OCI-LY3 (cell line): ENCODE results near the gene NARF.

ENCODE experiments used
- H2AFZ ChIP-seq: fragments of 200-600, 300-600 bp; shearing (Covaris generic); 2 replicates; pipeline ENCODE4 v1.6.0; 2014; ENCODE audit warnings: antibody characterized with exemption, low read depth, low read length
- H3K27ac ChIP-seq: fragments of 200-600, 300-600 bp; sonication (generic); 2 replicates; pipeline ENCODE4 v1.5.1; 2014; ENCODE audit warnings: mild to moderate bottlenecking, low read length, moderate library complexity, mixed read lengths
- H3K27me3 ChIP-seq: fragments of 200-600, 300-600 bp; sonication (generic); 2 replicates; pipeline ENCODE4 v1.6.1; 2014; ENCODE audit warnings: low read depth, low read length, mixed read lengths
- H3K36me3 ChIP-seq: fragments of 200-600, 300-600 bp; sonication (generic); replicated peaks from 2 replicates; pipeline ENCODE3; 2014; ENCODE audit warnings: low read depth, low read length, mixed read lengths
- H3K4me1 ChIP-seq: fragments of 300-600, 200-600 bp; sonication (generic); 2 replicates; pipeline ENCODE4 v1.6.1; 2014; ENCODE audit warnings: low read length, mixed read lengths
- H3K4me2 ChIP-seq: fragments of 200-600, 300-600 bp; sonication (generic); 2 replicates; pipeline ENCODE4 v1.6.1; 2014; ENCODE audit warnings: low read length, mixed read lengths
- H3K4me3 ChIP-seq: fragments of 300-600, 200-600 bp; sonication (generic); 2 replicates; pipeline ENCODE4 v1.5.1; 2014; ENCODE audit warnings: antibody characterized with exemption, mild to moderate bottlenecking, low read length, moderate library complexity
- H3K79me2 ChIP-seq: fragments of 300-600, 200-600 bp; shearing (Covaris generic); 2 replicates; pipeline ENCODE4 v1.6.1; 2014; ENCODE audit warnings: mild to moderate bottlenecking, low read length, mixed read lengths
- H3K9ac ChIP-seq: fragments of 300-600, 200-600 bp; shearing (Covaris generic); 2 replicates; pipeline ENCODE4 v1.6.0; 2014; ENCODE audit warnings: mild to moderate bottlenecking, low read length, moderate library complexity
- H3K9me3 ChIP-seq: fragments of 200-600, 300-600 bp; shearing (Covaris generic); 2 replicates; pipeline ENCODE4 v1.6.1; 2014; ENCODE audit warnings: low read length, mixed read lengths; ENCODE audit not compliant: insufficient read depth
- H4K20me1 ChIP-seq: fragments of 200-600, 300-600 bp; sonication (generic); 2 replicates; pipeline ENCODE4 v1.6.1; 2016; ENCODE audit warnings: low read length, mixed read lengths; ENCODE audit not compliant: insufficient read depth
- CTCF ChIP-seq: fragments of 200-600, 300-600 bp; sonication (generic); IDR thresholded peaks from 2 replicates; pipeline ENCODE4 v1.5.1; 2014; ENCODE audit warnings: antibody characterized with exemption, low read length, low read depth
- EZH2phosphoT487 ChIP-seq: fragments of 200-600 bp; shearing (Covaris generic); IDR thresholded peaks from 2 replicates; pipeline ENCODE4 v1.6.1; 2018; ENCODE audit warnings: antibody characterized with exemption, mixed run types, low read depth

NARF gene

GRCh38 chr17:82412535-82413520 lies 45.7 kb upstream of the NARF start:
- no peak overlapping the region for H3K4me3 ChIP-seq
- no peaks in the 10 kb centered on the region for H3K9me3 ChIP-seq
- H3K9ac ChIP-seq = no peak overlapping the region
- no peaks in the 10 kb centered on the region for H3K79me2 ChIP-seq
- peaks cover 13% of the 10 kb centered on the region for H4K20me1 ChIP-seq
- TF ChIP-seq CTCF = no peak
- TF ChIP-seq EZH2phosphoT487 = no peak
- H3K27ac ChIP-seq = no peak overlapping the region
- peaks cover 9% of the 10 kb centered on the region for H3K4me1 ChIP-seq
- H3K36me3 ChIP-seq = no peaks in the 10 kb centered on the region
- H2AFZ ChIP-seq = no peak overlapping the region
- no peaks in the 10 kb centered on the region for H3K27me3 ChIP-seq
- no peak overlapping the region for H3K4me2 ChIP-seq

DNA sequence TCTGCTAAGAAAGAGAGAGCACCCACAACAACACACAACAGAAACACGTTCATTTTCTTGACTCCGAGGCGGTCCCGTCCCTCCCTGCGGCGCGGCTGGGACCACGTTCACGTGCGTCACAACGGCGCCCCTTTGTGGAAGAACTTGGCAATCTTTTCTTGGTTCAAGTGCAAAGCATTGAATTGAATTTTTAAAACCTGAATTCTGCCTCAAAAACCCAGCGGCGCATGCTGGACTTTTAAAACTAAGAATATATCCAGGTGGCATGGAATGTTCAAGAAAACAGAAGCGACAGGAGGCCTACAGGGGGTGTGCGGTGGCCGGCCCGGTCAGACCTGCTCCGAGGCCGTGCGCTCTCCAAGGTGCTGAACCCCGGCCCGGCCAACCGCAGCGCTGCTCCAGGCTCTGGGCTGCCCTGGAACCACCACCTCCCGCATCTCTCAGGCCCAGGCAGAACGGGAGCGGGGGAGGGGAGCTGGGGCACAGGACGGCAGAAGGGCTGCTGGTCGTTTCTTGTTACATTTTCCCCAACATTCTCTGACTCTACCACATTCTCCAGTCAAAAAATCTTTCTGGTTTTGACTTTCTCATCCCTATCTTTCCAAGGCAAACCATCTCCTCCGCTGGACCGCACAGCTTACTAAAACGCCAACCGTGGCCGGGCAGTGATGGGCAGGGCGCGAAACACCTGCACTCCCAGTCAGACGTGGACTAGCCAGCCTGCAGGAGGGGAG lies 43.8 kb upstream of the NARF start:
- Histone ChIP-seq H3K4me2 (peak overlapping the region; percentile 40), H3K27me3 (no peaks in the 10 kb centered on the region), H3K9ac (no peak overlapping the region), H3K79me2 (no peaks in the 10 kb centered on the region), H3K9me3 (no peaks in the 10 kb centered on the region), H3K36me3 (no peaks in the 10 kb centered on the region), H3K4me3 (no peak overlapping the region), H3K27ac (no peak overlapping the region), H4K20me1 (peaks cover 14% of the 10 kb centered on the region), H2AFZ (no peak overlapping the region), H3K4me1 (peaks cover 13% of the 10 kb centered on the region)
- TF ChIP-seq EZH2phosphoT487 = no peak
- TF ChIP-seq CTCF = peak; percentile 98

DNA sequence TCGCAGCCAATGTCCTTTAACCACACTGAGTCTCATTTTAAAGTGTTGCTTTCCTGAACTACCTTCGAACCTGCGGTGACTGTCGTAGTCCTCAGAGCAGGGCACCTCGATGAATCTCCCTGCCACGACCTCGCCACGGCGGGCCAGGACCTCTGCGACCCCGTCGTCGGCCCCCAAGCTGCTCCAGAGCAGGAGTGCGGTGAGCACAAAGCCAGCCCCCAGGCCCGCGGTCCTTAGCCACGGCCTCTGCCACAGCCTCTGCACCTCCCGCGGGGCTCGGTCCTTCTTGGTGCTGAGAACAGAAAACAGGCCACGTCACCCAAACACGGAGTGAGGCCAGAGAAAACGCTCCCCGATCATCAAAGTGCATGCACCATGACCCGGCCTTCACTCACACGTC lies 43.2 kb upstream of the NARF start:
- Histone ChIP-seq H3K79me2 (no peaks in the 10 kb centered on the region), H3K4me1 (peaks cover 14% of the 10 kb centered on the region), H3K4me3 (no peak overlapping the region), H3K36me3 (peaks cover 3% of the 10 kb centered on the region), H3K9me3 (no peaks in the 10 kb centered on the region), H3K27ac (no peak overlapping the region), H3K27me3 (no peaks in the 10 kb centered on the region), H4K20me1 (peaks cover 14% of the 10 kb centered on the region), H3K9ac (no peak overlapping the region), H3K4me2 (no peak overlapping the region), H2AFZ (no peak overlapping the region)
- TF ChIP-seq EZH2phosphoT487 (no peak), CTCF (no peak)

- H3K9ac ChIP-seq = no peak overlapping the region
- no peaks in the 10 kb centered on the region for H3K27me3 ChIP-seq
- no peaks in the 10 kb centered on the region for H3K9me3 ChIP-seq
- H4K20me1 ChIP-seq = peaks cover 14% of the 10 kb centered on the region
- H3K79me2 ChIP-seq = no peaks in the 10 kb centered on the region
- no peak overlapping the region for H3K27ac ChIP-seq
- TF ChIP-seq CTCF = no peak
- H3K4me3 ChIP-seq = no peak overlapping the region
- H3K4me1 ChIP-seq = peaks cover 14% of the 10 kb centered on the region
- H3K36me3 ChIP-seq = peaks cover 5% of the 10 kb centered on the region
- no peak overlapping the region for H2AFZ ChIP-seq
- H3K4me2 ChIP-seq = no peak overlapping the region
Observed at GRCh38 chr17:82415786-82416185, 42.8 kb upstream of the NARF start.
